ENCODE data around the gene EXOC7. TPM values are rescaled to one million over a fixed set of nuclear protein-coding genes. Genes with fewer than 3 reads are reported as not detected.

EXOC7 gene
- total RNA-seq, 1 experiment from 2014 or later, result 114 TPM

- CTCF ChIA-PET, result no interaction called here
- Histone ChIP-seq H3K79me2 (ENCODE audit: insufficient read depth, low read length) (no peaks in the 10 kb centered on the region), H2AFZ (ENCODE audit: low read depth, low read length, poor library complexity, severe bottlenecking) (no peak overlapping the region), H4K20me1 (ENCODE audit: insufficient read depth) (no peaks in the 10 kb centered on the region), H3K4me3 (replicated peaks in 1 of 2; ENCODE audit: low read depth in 1 of 2, low read length in 2 of 2) (no peak overlapping the region), H3K4me1 (ENCODE audit: control insufficient read depth in 1 of 2, insufficient read depth in 2 of 2, low read length in 2 of 2) (no peaks in the 10 kb centered on the region), H3K36me3 (ENCODE audit: control insufficient read depth in 1 of 2, insufficient read depth in 2 of 2, low read length in 2 of 2) (peaks cover 37 to 41% of the 10 kb centered on the region in 2 experiments), H3K4me2 (ENCODE audit: low read length) (no peak overlapping the region), H3K9ac (ENCODE audit: low read length) (no peak overlapping the region), H3K27ac (ENCODE audit: low read depth, low read length) (no peak overlapping the region), H3K9me3 (ENCODE audit: control insufficient read depth in 1 of 2, insufficient read depth in 1 of 2, low read depth in 1 of 2, low read length in 2 of 2) (no peaks in the 10 kb centered on the region), H3K27me3 (ENCODE audit: insufficient read depth, low read length) (no peaks in the 10 kb centered on the region), H3K9me2 (ENCODE audit: insufficient read depth) (no peaks in the 10 kb centered on the region)
- POLR2A ChIA-PET, result no interaction called here
- RAD21 ChIA-PET (ENCODE audit: low non-redundant PET in 1 of 2, low total read pairs in 2 of 2, uncharacterized antibody in 2 of 2, unreplicated experiment in 2 of 2), result no interaction called here
- DNase-seq (ENCODE audit: low read depth, low spot score) (no peak), ATAC-seq (no peak)
- BruUV-seq (replicated peaks), result no TSS peak
- intact Hi-C loops (cut with micrococcal nuclease), result no loop called here
- TF ChIP-seq, protein P1, sequence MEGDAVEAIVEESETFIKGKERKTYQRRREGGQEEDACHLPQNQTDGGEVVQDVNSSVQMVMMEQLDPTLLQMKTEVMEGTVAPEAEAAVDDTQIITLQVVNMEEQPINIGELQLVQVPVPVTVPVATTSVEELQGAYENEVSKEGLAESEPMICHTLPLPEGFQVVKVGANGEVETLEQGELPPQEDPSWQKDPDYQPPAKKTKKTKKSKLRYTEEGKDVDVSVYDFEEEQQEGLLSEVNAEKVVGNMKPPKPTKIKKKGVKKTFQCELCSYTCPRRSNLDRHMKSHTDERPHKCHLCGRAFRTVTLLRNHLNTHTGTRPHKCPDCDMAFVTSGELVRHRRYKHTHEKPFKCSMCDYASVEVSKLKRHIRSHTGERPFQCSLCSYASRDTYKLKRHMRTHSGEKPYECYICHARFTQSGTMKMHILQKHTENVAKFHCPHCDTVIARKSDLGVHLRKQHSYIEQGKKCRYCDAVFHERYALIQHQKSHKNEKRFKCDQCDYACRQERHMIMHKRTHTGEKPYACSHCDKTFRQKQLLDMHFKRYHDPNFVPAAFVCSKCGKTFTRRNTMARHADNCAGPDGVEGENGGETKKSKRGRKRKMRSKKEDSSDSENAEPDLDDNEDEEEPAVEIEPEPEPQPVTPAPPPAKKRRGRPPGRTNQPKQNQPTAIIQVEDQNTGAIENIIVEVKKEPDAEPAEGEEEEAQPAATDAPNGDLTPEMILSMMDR (IDR thresholded peaks at IDR 0.05 in 2 of 3, conservative IDR thresholded peaks at IDR 0.05 in 1 of 3; ENCODE audit: borderline replicate concordance in 1 of 3, insufficient read depth in 1 of 3, low read depth in 2 of 3, low read length in 2 of 3), result no peak
- TF ChIP-seq FOSL1 (IDR thresholded peaks at IDR 0.05; ENCODE audit: low read depth), result no peak
- no peak for TF ChIP-seq TCF7L2 (IDR thresholded peaks at IDR 0.05; ENCODE audit: borderline replicate concordance, extremely low read depth, insufficient read depth, insufficient read length)
- TF ChIP-seq SIN3A (IDR thresholded peaks at IDR 0.05; ENCODE audit: low read depth), result 0 out of 2 replicates have a peak, but pooled peaks have one; percentile 21
Observed at GRCh38 chr17:76038050-76038449, 65.5 kb downstream of the EXOC7 start.

GRCh38 chr17:76036497-76037261, 66.9 kb downstream of the EXOC7 start:
- no peak overlapping the region for H2AFZ ChIP-seq (ENCODE audit: low read depth, low read length, poor library complexity, severe bottlenecking)
- H3K9ac ChIP-seq (ENCODE audit: low read length), result no peak overlapping the region
- H3K9me2 ChIP-seq (ENCODE audit: insufficient read depth), result no peaks in the 10 kb centered on the region
- DNase-seq (ENCODE audit: low read depth, low spot score) (no peak), ATAC-seq (no peak)
- no TSS peak for BruUV-seq (replicated peaks)
- no peaks in the 10 kb centered on the region for H3K27me3 ChIP-seq (ENCODE audit: insufficient read depth, low read length)
- ChIA-PET RAD21 (ENCODE audit: low non-redundant PET in 1 of 2, low total read pairs in 2 of 2, uncharacterized antibody in 2 of 2, unreplicated experiment in 2 of 2) (no interaction called here), CTCF (no interaction called here), POLR2A (no interaction called here)
- intact Hi-C loops (cut with micrococcal nuclease), result no loop called here
- H3K36me3 ChIP-seq (ENCODE audit: control insufficient read depth in 1 of 2, insufficient read depth in 2 of 2, low read length in 2 of 2), result peaks cover 34 to 35% of the 10 kb centered on the region in 2 experiments
- no peak overlapping the region for H3K4me2 ChIP-seq (ENCODE audit: low read length)
- H4K20me1 ChIP-seq (ENCODE audit: insufficient read depth), result no peaks in the 10 kb centered on the region
- no peaks in the 10 kb centered on the region for H3K9me3 ChIP-seq (ENCODE audit: control insufficient read depth in 1 of 2, insufficient read depth in 1 of 2, low read depth in 1 of 2, low read length in 2 of 2)
- no peak overlapping the region for H3K27ac ChIP-seq (ENCODE audit: low read depth, low read length)
- peaks cover 5 to 9% of the 10 kb centered on the region in 2 experiments; a peak in 2 of 4 replicates for H3K4me1 ChIP-seq (ENCODE audit: control insufficient read depth in 1 of 2, insufficient read depth in 2 of 2, low read length in 2 of 2)
- H3K79me2 ChIP-seq (ENCODE audit: insufficient read depth, low read length), result no peaks in the 10 kb centered on the region
- H3K4me3 ChIP-seq (replicated peaks in 1 of 2; ENCODE audit: low read depth in 1 of 2, low read length in 2 of 2), result no peak overlapping the region
- TF ChIP-seq SIN3A (IDR thresholded peaks at IDR 0.05; ENCODE audit: low read depth) (no peak), CBX3 (IDR thresholded peaks at IDR 0.05; ENCODE audit: low read depth) (no peak), YY1 (IDR thresholded peaks at IDR 0.05; ENCODE audit: extremely low read depth, insufficient replicate concordance, low read depth, low read length) (no peak), JUND (IDR thresholded peaks at IDR 0.05) (no peak), ZFX (IDR thresholded peaks at IDR 0.05) (no peak), SRF (IDR thresholded peaks at IDR 0.05; ENCODE audit: low read depth) (no peak), ZNF274 (IDR thresholded peaks at IDR 0.05; ENCODE audit: low read depth, low read length) (no peak), EZH2phosphoT487 (IDR thresholded peaks at IDR 0.05; ENCODE audit: borderline replicate concordance) (no peak), ELF1 (IDR thresholded peaks at IDR 0.05; ENCODE audit: borderline replicate concordance, low read depth) (no peak), EZH2 (IDR thresholded peaks at IDR 0.05) (no peak), CEBPB (IDR thresholded peaks at IDR 0.05; ENCODE audit: low read depth) (no peak)
- TF ChIP-seq, protein P2, sequence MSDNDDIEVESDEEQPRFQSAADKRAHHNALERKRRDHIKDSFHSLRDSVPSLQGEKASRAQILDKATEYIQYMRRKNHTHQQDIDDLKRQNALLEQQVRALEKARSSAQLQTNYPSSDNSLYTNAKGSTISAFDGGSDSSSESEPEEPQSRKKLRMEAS (IDR thresholded peaks at IDR 0.05), result no peak
- TF ChIP-seq, protein P3, sequence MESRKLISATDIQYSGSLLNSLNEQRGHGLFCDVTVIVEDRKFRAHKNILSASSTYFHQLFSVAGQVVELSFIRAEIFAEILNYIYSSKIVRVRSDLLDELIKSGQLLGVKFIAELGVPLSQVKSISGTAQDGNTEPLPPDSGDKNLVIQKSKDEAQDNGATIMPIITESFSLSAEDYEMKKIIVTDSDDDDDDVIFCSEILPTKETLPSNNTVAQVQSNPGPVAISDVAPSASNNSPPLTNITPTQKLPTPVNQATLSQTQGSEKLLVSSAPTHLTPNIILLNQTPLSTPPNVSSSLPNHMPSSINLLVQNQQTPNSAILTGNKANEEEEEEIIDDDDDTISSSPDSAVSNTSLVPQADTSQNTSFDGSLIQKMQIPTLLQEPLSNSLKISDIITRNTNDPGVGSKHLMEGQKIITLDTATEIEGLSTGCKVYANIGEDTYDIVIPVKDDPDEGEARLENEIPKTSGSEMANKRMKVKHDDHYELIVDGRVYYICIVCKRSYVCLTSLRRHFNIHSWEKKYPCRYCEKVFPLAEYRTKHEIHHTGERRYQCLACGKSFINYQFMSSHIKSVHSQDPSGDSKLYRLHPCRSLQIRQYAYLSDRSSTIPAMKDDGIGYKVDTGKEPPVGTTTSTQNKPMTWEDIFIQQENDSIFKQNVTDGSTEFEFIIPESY (IDR thresholded peaks at IDR 0.05; ENCODE audit: extremely low read depth, insufficient replicate concordance, low read length), result no peak
- TF ChIP-seq, protein P4, sequence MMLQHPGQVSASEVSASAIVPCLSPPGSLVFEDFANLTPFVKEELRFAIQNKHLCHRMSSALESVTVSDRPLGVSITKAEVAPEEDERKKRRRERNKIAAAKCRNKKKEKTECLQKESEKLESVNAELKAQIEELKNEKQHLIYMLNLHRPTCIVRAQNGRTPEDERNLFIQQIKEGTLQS (IDR thresholded peaks at IDR 0.05), result no peak
